SK-N-SH treated with all-trans-retinoic acid at 6 μM for 48 hours (cell line): ENCODE data around the gene ACBD6.

ENCODE experiments used
- CREB5 ChIP-seq: fragments of 250-450 bp; sonication (Bioruptor Pico); IDR thresholded peaks from 2 replicates; pipeline ENCODE4 v1.5.1; 2020; ENCODE audit warnings: low read depth, mild to moderate bottlenecking, moderate library complexity
- CSDC2 ChIP-seq: fragments of 250-450 bp; sonication (Bioruptor Pico); IDR thresholded peaks from 2 replicates; pipeline ENCODE4 v1.5.0; 2020; ENCODE audit warnings: mild to moderate bottlenecking, moderate library complexity
- PATZ1 ChIP-seq: fragments of 250-450 bp; sonication (Bioruptor Pico); IDR thresholded peaks from 2 replicates; pipeline ENCODE4 v1.8.0; 2020; ENCODE audit warnings: mild to moderate bottlenecking, moderate library complexity, borderline replicate concordance
- PPARA ChIP-seq: fragments of 250-450 bp; sonication (Bioruptor Pico); IDR thresholded peaks from 2 replicates; pipeline ENCODE4 v1.5.0; 2020; ENCODE audit warnings: mild to moderate bottlenecking, borderline replicate concordance
- RARB ChIP-seq: fragments of 250-450 bp; sonication (Bioruptor Pico); IDR thresholded peaks from 2 replicates; pipeline ENCODE4 v1.8.0; 2021; ENCODE audit warnings: mild to moderate bottlenecking, moderate library complexity
- SNAI2 ChIP-seq: fragments of 250-450 bp; sonication (Bioruptor Pico); IDR thresholded peaks from 2 replicates; pipeline ENCODE4 v1.5.0; 2020; ENCODE audit warnings: mild to moderate bottlenecking, moderate library complexity
- TCF4 ChIP-seq: fragments of 250-450 bp; sonication (Bioruptor Pico); IDR thresholded peaks from 2 replicates; pipeline ENCODE4 v1.8.0; 2021; ENCODE audit warnings: mild to moderate bottlenecking, moderate library complexity, borderline replicate concordance
- ZC3H10 ChIP-seq: fragments of 250-450 bp; sonication (Bioruptor Pico); IDR thresholded peaks from 2 replicates; pipeline ENCODE4 v1.5.1; 2021; ENCODE audit warnings: mild to moderate bottlenecking, moderate library complexity
- ZFP3 ChIP-seq: fragments of 250-450 bp; sonication (Bioruptor Pico); IDR thresholded peaks from 2 replicates; pipeline ENCODE4 v1.5.0; 2020; ENCODE audit warnings: mild to moderate bottlenecking, moderate library complexity
- ZFP30 ChIP-seq: fragments of 450-650 bp; formaldehyde crosslinking; IDR thresholded peaks from 2 replicates; pipeline ENCODE4 v1.5.0; 2022; ENCODE audit warnings: mild to moderate bottlenecking, moderate library complexity
- ZNF8 ChIP-seq: fragments of 450-650 bp; formaldehyde crosslinking; IDR thresholded peaks from 2 replicates; pipeline ENCODE4 v1.5.0; 2020; ENCODE audit warnings: mild to moderate bottlenecking, moderate library complexity

- TF ChIP-seq CREB5 (CRISPR knock-in tag), result no peak
- TF ChIP-seq PATZ1 (CRISPR knock-in tag), result no peak
- TF ChIP-seq ZFP3, result no peak
- no peak for TF ChIP-seq TCF4 (CRISPR knock-in tag)
- TF ChIP-seq PPARA (CRISPR knock-in tag), result no peak
- no peak for TF ChIP-seq ZFP30 (CRISPR knock-in tag)
- TF ChIP-seq ZC3H10 (CRISPR knock-in tag), result no peak
- TF ChIP-seq SNAI2, result no peak
- no peak for TF ChIP-seq CSDC2 (CRISPR knock-in tag)
- no peak for TF ChIP-seq RARB (CRISPR knock-in tag)
- no peak for TF ChIP-seq ZNF8 (CRISPR knock-in tag)
Measured at GRCh38 chr1:180524160-180524914, 22.0 kb upstream of the ACBD6 start.
